H9 (cell line): Measurements from ENCODE around the gene NUDT22. TPM values are rescaled to one million over a fixed set of nuclear protein-coding genes. Genes with fewer than 3 reads are reported as not detected.

Experiments used
- DNase-seq: peaks from one replicate; pipeline ENCODE4 v3.0.0-alpha.2; 2017
- H2AFZ ChIP-seq: one replicate; pipeline ENCODE4 v1.6.1; 2013; ENCODE audit warnings: mild to moderate bottlenecking, low read length, control low read depth, moderate library complexity
- H2AK5ac ChIP-seq: 2 replicates; pipeline ENCODE4 v1.6.1; 2013; ENCODE audit warnings: low read length, control low read depth, mixed read lengths; ENCODE audit not compliant: insufficient read length
- H2BK120ac ChIP-seq: one replicate; pipeline ENCODE4 v1.6.1; 2013; ENCODE audit warnings: low read depth, mild to moderate bottlenecking, low read length, control low read depth, inconsistent platforms; ENCODE audit not compliant: poor library complexity, severe bottlenecking
- H2BK12ac ChIP-seq: 2 replicates; pipeline ENCODE4 v1.6.1; 2013; ENCODE audit warnings: low read length, control low read depth, mixed read lengths, low read depth; ENCODE audit not compliant: insufficient read length
- H2BK15ac ChIP-seq: 2 replicates; pipeline ENCODE4 v1.6.1; 2013; ENCODE audit warnings: low read depth, low read length, control low read depth
- H2BK20ac ChIP-seq: one replicate; pipeline ENCODE4 v1.6.1; 2013; ENCODE audit warnings: low read depth, mild to moderate bottlenecking, low read length, control low read depth, inconsistent platforms; ENCODE audit not compliant: poor library complexity, severe bottlenecking
- H2BK5ac ChIP-seq: 2 replicates; pipeline ENCODE4 v1.6.1; 2013; ENCODE audit warnings: low read length, control low read depth, mixed read lengths; ENCODE audit not compliant: insufficient read length
- H3K14ac ChIP-seq: 2 replicates; pipeline ENCODE4 v1.6.1; 2013; ENCODE audit warnings: low read length, control low read depth; ENCODE audit not compliant: insufficient read depth
- H3K18ac ChIP-seq: 2 replicates; pipeline ENCODE4 v1.6.1; 2013; ENCODE audit warnings: low read depth, mild to moderate bottlenecking, mixed read lengths, low read length, control low read depth; ENCODE audit not compliant: insufficient read length
- H3K23ac ChIP-seq: 2 replicates; pipeline ENCODE4 v1.6.1; 2013; ENCODE audit warnings: low read length, control low read depth, mixed read lengths, low read depth; ENCODE audit not compliant: insufficient read length
- H3K23me2 ChIP-seq: 2 replicates; pipeline ENCODE4 v1.6.1; 2013; ENCODE audit warnings: low read depth, mild to moderate bottlenecking, mixed read lengths, low read length, control low read depth; ENCODE audit not compliant: insufficient read length, poor library complexity, severe bottlenecking
- H3K27ac ChIP-seq: 2 replicates; pipeline ENCODE4 v1.5.1; 2013; ENCODE audit warnings: low read length, control low read depth, mixed read lengths, low read depth; ENCODE audit not compliant: insufficient read length
- H3K27me3 ChIP-seq: 2 replicates; pipeline ENCODE4 v1.6.1; 2013; ENCODE audit warnings: low read length, control low read depth, inconsistent platforms; ENCODE audit not compliant: insufficient read depth
- H3K4ac ChIP-seq: 2 replicates; pipeline ENCODE4 v1.6.1; 2013; ENCODE audit warnings: low read depth, mild to moderate bottlenecking, control low read depth, inconsistent platforms, low read length, moderate library complexity
- H3K4me1 ChIP-seq: 2 replicates; pipeline ENCODE4 v1.6.1; 2013; ENCODE audit warnings: low read length, control low read depth, inconsistent platforms; ENCODE audit not compliant: insufficient read depth
- H3K4me2 ChIP-seq: 2 replicates; pipeline ENCODE4 v1.6.1; 2013; ENCODE audit warnings: low read length, control low read depth, mixed read lengths; ENCODE audit not compliant: insufficient read length, insufficient read depth
- H3K56ac ChIP-seq: 2 replicates; pipeline ENCODE4 v1.6.1; 2013; ENCODE audit warnings: low read depth, mild to moderate bottlenecking, mixed read lengths, low read length, control low read depth; ENCODE audit not compliant: insufficient read length
- H3K79me1 ChIP-seq: 2 replicates; pipeline ENCODE4 v1.6.1; 2013; ENCODE audit warnings: low read depth, mild to moderate bottlenecking, moderate library complexity, low read length, control low read depth, inconsistent platforms; ENCODE audit not compliant: insufficient read depth, poor library complexity, severe bottlenecking
- H3K79me2 ChIP-seq: 2 replicates; pipeline ENCODE4 v1.6.1; 2013; ENCODE audit warnings: low read length, control low read depth, inconsistent platforms; ENCODE audit not compliant: insufficient read depth
- H3K9ac ChIP-seq: 2 replicates; pipeline ENCODE4 v1.6.1; 2013; ENCODE audit warnings: low read length, control low read depth, mixed read lengths; ENCODE audit not compliant: insufficient read length; ENCODE audit errors: extremely low read depth
- H3K9me3 ChIP-seq: one replicate; pipeline ENCODE4 v1.6.1; 2013; ENCODE audit warnings: low read depth, low read length, inconsistent platforms; ENCODE audit not compliant: control insufficient read depth
- H3T11ph ChIP-seq: one replicate; pipeline ENCODE4 v1.6.1; 2013; ENCODE audit warnings: mild to moderate bottlenecking, low read length, control low read depth, inconsistent platforms
- H4K20me1 ChIP-seq: one replicate; pipeline ENCODE4 v1.6.1; 2013; ENCODE audit not compliant: control insufficient read depth, insufficient read length, insufficient read depth
- H4K5ac ChIP-seq: 2 replicates; pipeline ENCODE4 v1.6.1; 2013; ENCODE audit warnings: low read depth, mild to moderate bottlenecking, mixed read lengths, low read length, control low read depth; ENCODE audit not compliant: insufficient read length
- H4K8ac ChIP-seq: replicated peaks from 2 replicates; pipeline ENCODE4 v1.6.1; 2013; ENCODE audit warnings: low read length, control low read depth, mixed read lengths, low read depth; ENCODE audit not compliant: insufficient read length
- H4K91ac ChIP-seq: 2 replicates; pipeline ENCODE4 v1.6.1; 2013; ENCODE audit warnings: low read depth, mild to moderate bottlenecking, moderate library complexity, mixed read lengths, low read length, control low read depth; ENCODE audit not compliant: insufficient read length
- H3K27ac Mint-ChIP-seq, 3 experiments: 2 replicates in 2 of 3; 3 replicates in 1 of 3; pipeline ENCODE4 v1.8.0; 2020 to 2021; ENCODE audit warnings: mixed read lengths in 3 of 3, mild to moderate bottlenecking in 1 of 3, moderate library complexity in 1 of 3
- H3K27me3 Mint-ChIP-seq: 2 replicates; pipeline ENCODE4 v1.8.0; 2021; ENCODE audit warnings: low read depth, mild to moderate bottlenecking, moderate library complexity, mixed read lengths
- H3K36me3 Mint-ChIP-seq, 3 experiments: 2 replicates in 2 of 3; 3 replicates in 1 of 3; pipeline ENCODE4 v1.8.0; 2020 to 2021; ENCODE audit warnings: low read depth in 3 of 3, mixed read lengths in 3 of 3; ENCODE audit not compliant: insufficient read depth in 1 of 3
- H3K4me1 Mint-ChIP-seq, 2 experiments: 2 replicates each; pipeline ENCODE4 v1.8.0; 2020; ENCODE audit warnings: mixed read lengths in 2 of 2
- H3K4me3 Mint-ChIP-seq, 2 experiments: 2 replicates in 1 of 2; 3 replicates in 1 of 2; pipeline ENCODE4 v1.8.0; 2020 to 2021; ENCODE audit warnings: mild to moderate bottlenecking in 2 of 2, mixed read lengths in 2 of 2, moderate library complexity in 1 of 2
- H3K9me3 Mint-ChIP-seq, 2 experiments: 2 replicates in 1 of 2; 3 replicates in 1 of 2; pipeline ENCODE4 v1.8.0; 2020; ENCODE audit warnings: mild to moderate bottlenecking in 2 of 2, mixed read lengths in 2 of 2, moderate library complexity in 1 of 2
- WGBS: extraction: QIAGEN DNeasy Blood & Tissue Kit; methylation state at CpG from one replicate; pipeline ENCODE4 v1.1.7; 2013; ENCODE audit warnings: missing lambda C conversion rate, low lambda C conversion rate, mixed read lengths; ENCODE audit not compliant: insufficient read length; ENCODE audit errors: extremely low coverage; 5-methylcytosine and 5-hydroxymethylcytosine counted together
- total RNA-seq: library from RNA; stranded (reverse); gene quantifications from 2 replicates; pipeline ENCODE4 v1.2.1, GENCODE V29; 2021
- TF ChIP-seq, protein P1 (sequence below): fragments of 200-600 bp; sonication (generic); conservative IDR thresholded peaks from 3 replicates; pipeline ENCODE4 v1.8.0; 2021; ENCODE audit warnings: antibody characterized with exemption, mild to moderate bottlenecking

Gene NUDT22
- total RNA-seq, 1 experiment from 2014 or later, result 39.6 TPM

DNA sequence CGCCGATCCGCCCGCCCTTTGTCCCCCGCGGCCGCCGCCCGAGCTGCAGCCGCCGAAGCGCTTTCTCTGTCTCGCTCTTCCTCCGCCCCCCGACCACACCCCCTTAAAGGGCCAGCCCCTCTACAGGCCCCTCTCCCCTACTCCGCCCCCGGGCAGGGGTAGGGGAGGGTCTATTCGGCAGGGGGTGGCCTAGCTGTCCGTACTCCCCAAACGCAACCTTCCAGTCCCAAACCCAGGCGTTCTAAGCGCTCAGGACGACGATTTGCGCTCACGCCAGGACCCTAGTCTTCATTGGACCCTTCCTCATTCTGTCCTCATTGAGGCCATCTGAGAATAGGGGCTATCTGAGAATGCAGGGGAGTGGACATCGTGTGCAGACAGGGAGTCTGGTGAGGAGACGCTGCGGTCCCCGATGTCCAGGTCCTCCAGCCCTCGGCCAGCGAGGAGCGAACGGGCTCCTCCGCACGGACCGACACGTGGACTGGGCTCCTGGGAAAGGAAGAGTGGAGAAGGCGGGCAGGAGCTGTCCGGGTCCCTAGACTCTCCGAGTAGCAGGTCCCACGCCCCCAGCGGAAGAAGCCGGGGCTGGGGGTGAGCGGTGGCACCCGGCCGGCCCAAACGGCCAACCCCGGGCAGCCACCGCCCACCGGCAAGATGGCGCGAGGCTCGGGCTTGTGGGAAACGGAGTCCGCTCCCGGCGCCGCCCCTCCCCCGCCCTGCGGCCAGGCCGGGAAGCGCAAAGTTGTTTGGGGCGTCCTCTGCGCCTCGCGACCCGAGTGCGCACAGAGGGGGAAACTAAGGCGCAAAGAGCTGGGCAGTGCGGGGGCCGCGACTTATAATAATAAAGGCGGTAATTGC lies 21.0 kb downstream of the NUDT22 start, which contains the start of gene PPP1R14B:
Gene PPP1R14B, minus strand, starts transcription at position 73 of the 858 bp plus-strand sequence. CDS start 270 bp downstream, outside the sequence.
- H2AFZ ChIP-seq, result peak within 1 kb of the TSS; percentile 43
- H3K27me3 ChIP-seq, result no peaks in the 10 kb centered on the region
- Mint-ChIP-seq H3K4me3 (peak within 1 kb of the TSS; percentile 88 to 94), H3K27ac (peak within 1 kb of the TSS; percentile 95 to 98 (median 96)), H3K9me3 (no peaks in the 10 kb centered on the region; a peak in 1 of 5 replicates), H3K27me3 (no peaks in the 10 kb centered on the region), H3K4me1 (peaks cover 40 to 53% of the 10 kb centered on the region in 2 experiments), H3K36me3 (peaks cover 12 to 22% (median 13%) of the 10 kb centered on the region in 3 experiments; a peak in 6 of 7 replicates)
- peaks cover 9% of the 10 kb centered on the region; the same call in 1 of the 2 replicates for H3K4me1 ChIP-seq
- H3K14ac ChIP-seq, result peak within 1 kb of the TSS; percentile 37
- H3T11ph ChIP-seq, result no peak within 1 kb of the TSS
- no peak within 1 kb of the TSS for H2BK5ac ChIP-seq
- TF ChIP-seq, protein P1, sequence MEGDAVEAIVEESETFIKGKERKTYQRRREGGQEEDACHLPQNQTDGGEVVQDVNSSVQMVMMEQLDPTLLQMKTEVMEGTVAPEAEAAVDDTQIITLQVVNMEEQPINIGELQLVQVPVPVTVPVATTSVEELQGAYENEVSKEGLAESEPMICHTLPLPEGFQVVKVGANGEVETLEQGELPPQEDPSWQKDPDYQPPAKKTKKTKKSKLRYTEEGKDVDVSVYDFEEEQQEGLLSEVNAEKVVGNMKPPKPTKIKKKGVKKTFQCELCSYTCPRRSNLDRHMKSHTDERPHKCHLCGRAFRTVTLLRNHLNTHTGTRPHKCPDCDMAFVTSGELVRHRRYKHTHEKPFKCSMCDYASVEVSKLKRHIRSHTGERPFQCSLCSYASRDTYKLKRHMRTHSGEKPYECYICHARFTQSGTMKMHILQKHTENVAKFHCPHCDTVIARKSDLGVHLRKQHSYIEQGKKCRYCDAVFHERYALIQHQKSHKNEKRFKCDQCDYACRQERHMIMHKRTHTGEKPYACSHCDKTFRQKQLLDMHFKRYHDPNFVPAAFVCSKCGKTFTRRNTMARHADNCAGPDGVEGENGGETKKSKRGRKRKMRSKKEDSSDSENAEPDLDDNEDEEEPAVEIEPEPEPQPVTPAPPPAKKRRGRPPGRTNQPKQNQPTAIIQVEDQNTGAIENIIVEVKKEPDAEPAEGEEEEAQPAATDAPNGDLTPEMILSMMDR, result peak; percentile 39; the same call in 2 of the 3 replicates
- no peak within 1 kb of the TSS for H3K4ac ChIP-seq
- no peak within 1 kb of the TSS for H3K23ac ChIP-seq
- H2BK120ac ChIP-seq, result no peak within 1 kb of the TSS
- DNase-seq, result peak; percentile 95
- no peak within 1 kb of the TSS for H4K91ac ChIP-seq
- no peak within 1 kb of the TSS for H2BK12ac ChIP-seq
- H4K8ac ChIP-seq, result no peak within 1 kb of the TSS
- H2AK5ac ChIP-seq, result no peak within 1 kb of the TSS
- no peak within 1 kb of the TSS for H3K56ac ChIP-seq
- H3K18ac ChIP-seq, result peak within 1 kb of the TSS; percentile 33
- H3K27ac ChIP-seq, result no peak within 1 kb of the TSS
- no peaks in the 10 kb centered on the region for H3K9me3 ChIP-seq
- H4K5ac ChIP-seq, result no peak within 1 kb of the TSS
- peak within 1 kb of the TSS; percentile 99 for H3K4me2 ChIP-seq
- peaks cover 9% of the 10 kb centered on the region; the same call in 1 of the 2 replicates for H3K79me2 ChIP-seq
- no peak within 1 kb of the TSS for H2BK15ac ChIP-seq
- no CpG with 5 or more reads among the region's 74 CpGs for WGBS
- H4K20me1 ChIP-seq, result no peaks in the 10 kb centered on the region
- H3K79me1 ChIP-seq, result peaks cover 3% of the 10 kb centered on the region
- no peak within 1 kb of the TSS for H2BK20ac ChIP-seq
- H3K9ac ChIP-seq, result peak within 1 kb of the TSS; percentile 59
- H3K23me2 ChIP-seq, result peaks cover 28% of the 10 kb centered on the region
